GM12878 (cell line): ENCODE data around the gene SLC2A4. TPM values are rescaled to one million over a fixed set of nuclear protein-coding genes. Genes with fewer than 3 reads are reported as not detected.

Experiments
- ATAC-seq: fragments of 200-7000 bp; cut with Tn5 transposase; 3 replicates; pipeline ENCODE4 v1.9.1; 2020; ENCODE audit warnings: mild to moderate bottlenecking, moderate library complexity
- BruUV-seq: library from RNA; stranded (reverse); fragments of 400-500 nt; replicated peaks from 2 replicates; lab custom pipeline; 2021; lab: Mats Ljungman, UMichigan
- CTCF ChIA-PET: fragments of 300-600 bp; sonication (Branson Sonifier 250); formaldehyde crosslinking; extraction: SDS; loops from one replicate; lab custom pipeline; 2021; ENCODE audit warnings: inconsistent platforms; lab: Yijun Ruan, JAX
- POLR2A ChIA-PET: fragments of 350-600 bp; formaldehyde crosslinking; extraction: SDS; loops from one replicate; lab custom pipeline; 2021; ENCODE audit warnings: inconsistent platforms; lab: Charles Lee
- RAD21 ChIA-PET: fragments of 300-600 bp; sonication (Branson Sonifier 250); formaldehyde crosslinking; loops from one replicate; lab custom pipeline; 2023; ENCODE audit warnings: antibody characterized with exemption; ENCODE audit not compliant: unreplicated experiment; lab: Charles Lee
- SMC1A ChIA-PET: fragments of 300-600 bp; sonication (Branson Sonifier 250); formaldehyde crosslinking; loops from one replicate; lab custom pipeline; 2023; ENCODE audit not compliant: unreplicated experiment, uncharacterized antibody; lab: Charles Lee
- DNase-seq: peaks from one replicate; pipeline ENCODE4 v3.0.0-alpha.2; 2011; ENCODE audit warnings: low read depth, low spot score
- FAIRE-seq: peaks from 3 replicates; lab custom pipeline; 2011; peaks lifted over from hg19 to GRCh38; lab: Jason Lieb, UNC
- H2AFZ ChIP-seq: 2 replicates; pipeline ENCODE4 v1.6.0; 2011; ENCODE audit warnings: low read depth, low read length, control low read depth; ENCODE audit not compliant: control insufficient read depth
- H3K27ac ChIP-seq: 2 replicates; pipeline ENCODE4 v1.5.1; 2011; ENCODE audit warnings: control low read depth; ENCODE audit not compliant: control insufficient read depth, insufficient read depth
- H3K27me3 ChIP-seq, 2 experiments: replicated peaks in 1 of 2; 2 replicates each; pipeline versions ENCODE4 v1.6.0 to v1.6.1; 2011; ENCODE audit warnings: low read length in 1 of 2; ENCODE audit not compliant: control insufficient read depth in 2 of 2, insufficient read depth in 2 of 2
- H3K36me3 ChIP-seq, 2 experiments: 2 replicates each; pipeline ENCODE4 v1.5.1; 2011; ENCODE audit warnings: low read length in 1 of 2; ENCODE audit not compliant: control insufficient read depth in 2 of 2, insufficient read depth in 2 of 2
- H3K4me1 ChIP-seq: 2 replicates; pipeline ENCODE4 v1.6.1; 2011; ENCODE audit warnings: mild to moderate bottlenecking, low read length, moderate library complexity, mixed read lengths; ENCODE audit not compliant: control insufficient read depth, insufficient read depth
- H3K4me2 ChIP-seq: 2 replicates; pipeline ENCODE4 v1.6.0; 2011; ENCODE audit warnings: control low read depth; ENCODE audit not compliant: control insufficient read depth, insufficient read depth
- H3K4me3 ChIP-seq: fragments of 200-600 bp; sonication (generic); 2 replicates; pipeline ENCODE4 v1.5.1; 2016
- H3K79me2 ChIP-seq: 2 replicates; pipeline ENCODE4 v1.6.0; 2011; ENCODE audit warnings: low read length; ENCODE audit not compliant: control insufficient read depth, insufficient read depth
- H3K9ac ChIP-seq: 2 replicates; pipeline ENCODE4 v1.8.0; 2011; ENCODE audit warnings: low read length, control low read depth, mixed read lengths; ENCODE audit not compliant: control insufficient read depth, insufficient read depth
- H3K9me3 ChIP-seq: replicated peaks from 3 replicates; pipeline ENCODE4 v1.5.1; 2011; ENCODE audit warnings: mild to moderate bottlenecking, low read length; ENCODE audit not compliant: control insufficient read depth, insufficient read depth
- H4K20me1 ChIP-seq: 2 replicates; pipeline ENCODE4 v1.6.0; 2011; ENCODE audit not compliant: control insufficient read depth, insufficient read depth
- BCLAF1 ChIP-seq: fragments of 450-650 bp; IDR thresholded peaks from 2 replicates; pipeline ENCODE4 v1.6.1; 2017; ENCODE audit warnings: antibody characterized with exemption, mild to moderate bottlenecking, moderate library complexity
- CHD2 ChIP-seq: IDR thresholded peaks from 2 replicates; pipeline ENCODE4 v1.6.1; 2011; ENCODE audit warnings: low read depth, low read length, improper control_type of control experiment, borderline replicate concordance
- GABPA ChIP-seq: IDR thresholded peaks from 2 replicates; pipeline ENCODE4 v1.6.1; 2014; ENCODE audit warnings: antibody characterized with exemption, low read depth, mild to moderate bottlenecking, inconsistent platforms
- IKZF1 ChIP-seq: fragments of 450-650 bp; conservative IDR thresholded peaks from 2 replicates; pipeline ENCODE4 v1.6.1; 2017; ENCODE audit warnings: antibody characterized with exemption, mild to moderate bottlenecking
- IRF3 ChIP-seq: fragments of 450-650 bp; IDR thresholded peaks from 2 replicates; pipeline ENCODE4 v1.6.1; 2014; ENCODE audit warnings: mild to moderate bottlenecking
- IRF4 ChIP-seq: IDR thresholded peaks from 2 replicates; pipeline ENCODE4 v1.6.1; 2011; ENCODE audit warnings: low read depth, low read length
- KLF5 ChIP-seq: fragments of 450-650 bp; IDR thresholded peaks from 2 replicates; pipeline ENCODE4 v1.6.1; 2014; ENCODE audit warnings: mild to moderate bottlenecking; ENCODE audit not compliant: partially characterized antibody
- LARP7 ChIP-seq: fragments of 450-650 bp; IDR thresholded peaks from 2 replicates; pipeline ENCODE4 v1.6.1; 2017; ENCODE audit warnings: mild to moderate bottlenecking
- NBN ChIP-seq: fragments of 450-650 bp; IDR thresholded peaks from 2 replicates; pipeline ENCODE4 v1.6.1; 2016
- NFYA ChIP-seq: IDR thresholded peaks from 2 replicates; pipeline ENCODE4 v1.6.1; 2011; ENCODE audit warnings: low read depth, mild to moderate bottlenecking, low read length, improper control_type of control experiment, borderline replicate concordance
- PAX5 ChIP-seq: IDR thresholded peaks from 2 replicates; pipeline ENCODE4 v1.6.1; 2011; ENCODE audit warnings: low read depth, low read length, borderline replicate concordance
- SPI1 ChIP-seq: IDR thresholded peaks from 2 replicates; pipeline ENCODE4 v1.6.1; 2011; ENCODE audit warnings: low read depth, mild to moderate bottlenecking, low read length, moderate library complexity, borderline replicate concordance; ENCODE audit not compliant: insufficient read depth
- USF1 ChIP-seq: IDR thresholded peaks from 2 replicates; pipeline ENCODE4 v1.6.1; 2011; ENCODE audit warnings: borderline replicate concordance, low read depth, mild to moderate bottlenecking, moderate library complexity, mixed read lengths, low read length; ENCODE audit not compliant: insufficient read depth; ENCODE audit errors: extremely low read length
- YY1 ChIP-seq: IDR thresholded peaks from 2 replicates; pipeline ENCODE4 v1.6.1; 2011; ENCODE audit warnings: low read depth, mild to moderate bottlenecking, low read length
- ZBTB33 ChIP-seq: fragments of 450-650 bp; IDR thresholded peaks from 2 replicates; pipeline ENCODE4 v1.6.1; 2017; ENCODE audit warnings: mild to moderate bottlenecking
- ZNF207 ChIP-seq: fragments of 450-650 bp; IDR thresholded peaks from 2 replicates; pipeline ENCODE4 v1.6.1; 2014; ENCODE audit warnings: antibody characterized with exemption, mild to moderate bottlenecking, borderline replicate concordance
- WGBS: methylation state at CpG from one replicate; pipeline ENCODE4 v1.1.6; 2016; ENCODE audit warnings: low lambda C conversion rate; ENCODE audit not compliant: insufficient replicate concordance, insufficient coverage; ENCODE audit errors: missing lambda C conversion rate; 5-methylcytosine and 5-hydroxymethylcytosine counted together
- in situ Hi-C: fragments of 300-500 bp; cut with MboI; formaldehyde crosslinking; loops from 9 replicates; pipeline ENCODE4 v1.14.3; 2018; ENCODE audit warnings: mixed read lengths
- intact Hi-C: fragments of 100-400 bp; cut with micrococcal nuclease; formaldehyde crosslinking; loops from one replicate; pipeline ENCODE4 v1.14.2; 2022; ENCODE audit not compliant: unreplicated experiment
- polyA plus RNA-seq, 11 experiments: library from polyadenylated mRNA; depleted of rRNA in 4 of 11; unstranded in 6 of 11; stranded (reverse) in 5 of 11; fragments of >200 nt; fragmentation: Nextera tagmentation in 4 of 11; fragmentation: Illumina TruSeq in 1 of 11; extraction: Ambion mirVana in 4 of 11; extraction: Trizol in 1 of 11; gene quantifications; 1 replicate in 1 of 11; 2 replicates in 10 of 11; pipeline versions ENCODE4 v1.2.1 to v1.2.3, GENCODE V29; 2011 to 2016; ENCODE audit warnings: inconsistent platforms in 2 of 11, missing spikeins in 2 of 11, low read depth in 1 of 11
- total RNA-seq, 4 experiments: library from RNA; depleted of rRNA in 3 of 4; stranded (reverse); fragments of >200 nt in 3 of 4; fragmentation: Illumina TruSeq in 1 of 4; extraction: Trizol in 1 of 4; gene quantifications; 2 replicates each; pipeline versions ENCODE4 v1.2.1 to v1.2.3, GENCODE V29; 2013 to 2021

The SLC2A4 gene
- total and polyA plus RNA-seq, 10 of the 15 experiments (the other 5 are each of a cell fraction or from before 2014, with no cell fraction given) = 0.03 to 0.23 (median 0.04) TPM; not detected in 4

GRCh38 chr17:7323731-7324437, 42.4 kb downstream of the SLC2A4 start:
- ATAC-seq (peak; percentile 77), FAIRE-seq (peak; percentile 13), DNase-seq (no peak)
- no peaks in the 10 kb centered on the region for H3K27me3 ChIP-seq
- H3K4me3 ChIP-seq = no peak overlapping the region
- peaks cover 5% of the 10 kb centered on the region for H3K4me1 ChIP-seq
- H3K27ac ChIP-seq = no peak overlapping the region
- peaks cover 14% of the 10 kb centered on the region for H3K79me2 ChIP-seq
- peaks cover 9 to 33% of the 10 kb centered on the region in 2 experiments; a peak in 3 of 4 replicates for H3K36me3 ChIP-seq
- in situ Hi-C loops (no loop called here), intact Hi-C loops (loop anchor here (1.0 kb wide), 1 partner anchor 21 kb away; no protein-coding TSS in a partner anchor)
- ChIA-PET SMC1A (interaction anchor here (1.1 to 3.5 kb wide), 3 partner anchors 13 to 22 kb away, joined by 3 to 21 read pairs (median 6); partner anchors contain the start of gene ACAP1), RAD21 (interaction anchor here (1.3 to 2.4 kb wide), 3 partner anchors 13 to 22 kb away, joined by 4 to 13 read pairs (median 12); partner anchors contain the start of gene ACAP1), POLR2A (interaction anchor here (1.3 kb wide), 1 partner anchor 13 kb away, joined by 9 read pairs; the partner anchor contains the start of gene ACAP1), CTCF (interaction anchor here (0.8 to 7.9 kb wide), 5 partner anchors 13 to 191 kb away, joined by 3 to 49 read pairs (median 9); partner anchors contain the start of genes ACAP1 and PHF23)
- no peaks in the 10 kb centered on the region for H3K9me3 ChIP-seq
- H3K9ac ChIP-seq = no peak overlapping the region
- 54% methylated on average over 38 of the region's 39 CpGs for WGBS
- H2AFZ ChIP-seq = no peak overlapping the region
- BruUV-seq = no TSS peak
- H3K4me2 ChIP-seq = peak overlapping the region; percentile 26; the same call in 1 of the 2 replicates
- H4K20me1 ChIP-seq = no peaks in the 10 kb centered on the region
- TF ChIP-seq USF1 (no peak), IRF3 (no peak), LARP7 (0 out of 2 replicates have a peak, but pooled peaks have one; percentile 65), ZBTB33 (no peak), PAX5 (no peak), IRF4 (peak; percentile 87), SPI1 (no peak), YY1 (peak; percentile 80), IKZF1 (0 out of 2 replicates have a peak, but pooled peaks have one; percentile 41), BCLAF1 (no peak), ZNF207 (no peak), CHD2 (0 out of 2 replicates have a peak, but pooled peaks have one; percentile 13), NBN (no peak), NFYA (no peak), GABPA (no peak), KLF5 (no peak)
